Activated CD4-positive, alpha-beta T cell treated with anti-CD3 and anti-CD28 coated beads for 1 hour (primary cell): ENCODE measurements around the gene ZNF765.
"Not testable (repeated sequence)": the region's sequence is repeated elsewhere in the genome, so short reads cannot be mapped to it uniquely, and the experiment has no call there.

Experiments used
- DNase-seq: peaks from one replicate; pipeline ENCODE4 v3.0.0-alpha.2; 2020

ZNF765 gene

GRCh38 chr19:53394974-53395839 is at the start of gene ZNF765:
ZNF765 (plus strand) TSS chr19:53395149; CDS start chr19:53398016, 2,867 bp downstream.
- peak; percentile 97 for DNase-seq

- DNase-seq = no peak
Observed at GRCh38 chr19:53355739-53356138, 39.2 kb upstream of the ZNF765 start.

DNA sequence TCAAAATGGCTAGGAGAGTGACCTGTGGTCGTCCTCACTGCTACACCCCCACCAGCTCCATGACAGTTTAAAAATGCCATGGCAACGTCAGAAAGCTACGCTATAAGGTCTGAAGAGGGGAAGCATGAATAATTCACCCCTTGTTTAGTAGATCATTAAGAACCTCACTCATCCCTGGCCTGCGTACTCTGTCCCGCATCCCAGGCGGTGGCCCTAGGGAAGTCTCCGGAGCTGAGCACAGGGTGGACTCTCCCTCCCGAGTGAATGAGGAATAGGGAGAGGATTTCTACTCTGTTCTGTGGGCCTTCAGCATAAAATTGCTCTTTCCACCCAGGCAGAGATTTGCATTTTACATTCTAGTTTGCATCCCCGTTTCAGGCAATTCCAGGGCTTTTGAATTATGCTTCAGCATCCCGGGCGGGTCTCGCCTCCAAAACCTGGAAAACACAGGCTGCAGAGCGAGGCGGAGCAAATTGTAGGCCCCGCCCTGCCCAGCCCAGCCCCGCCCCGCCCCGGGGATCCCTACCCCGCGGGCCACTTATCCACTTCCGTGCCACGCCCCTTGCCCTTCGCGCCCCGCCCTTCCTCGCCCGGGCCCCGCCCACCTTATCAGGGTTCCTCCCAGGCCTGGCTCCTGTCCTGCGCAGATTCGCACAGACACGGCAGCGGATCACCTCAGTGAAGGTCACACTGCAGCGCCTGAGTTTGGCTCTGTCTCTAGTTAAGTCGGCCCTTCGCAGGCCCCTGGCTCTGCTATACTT is 36.9 kb upstream of the ZNF765 start:
- DNase-seq = no peak

GRCh38 chr19:53360056-53360455 is 34.9 kb upstream of the ZNF765 start:
- not testable (repeated sequence) for DNase-seq

DNA sequence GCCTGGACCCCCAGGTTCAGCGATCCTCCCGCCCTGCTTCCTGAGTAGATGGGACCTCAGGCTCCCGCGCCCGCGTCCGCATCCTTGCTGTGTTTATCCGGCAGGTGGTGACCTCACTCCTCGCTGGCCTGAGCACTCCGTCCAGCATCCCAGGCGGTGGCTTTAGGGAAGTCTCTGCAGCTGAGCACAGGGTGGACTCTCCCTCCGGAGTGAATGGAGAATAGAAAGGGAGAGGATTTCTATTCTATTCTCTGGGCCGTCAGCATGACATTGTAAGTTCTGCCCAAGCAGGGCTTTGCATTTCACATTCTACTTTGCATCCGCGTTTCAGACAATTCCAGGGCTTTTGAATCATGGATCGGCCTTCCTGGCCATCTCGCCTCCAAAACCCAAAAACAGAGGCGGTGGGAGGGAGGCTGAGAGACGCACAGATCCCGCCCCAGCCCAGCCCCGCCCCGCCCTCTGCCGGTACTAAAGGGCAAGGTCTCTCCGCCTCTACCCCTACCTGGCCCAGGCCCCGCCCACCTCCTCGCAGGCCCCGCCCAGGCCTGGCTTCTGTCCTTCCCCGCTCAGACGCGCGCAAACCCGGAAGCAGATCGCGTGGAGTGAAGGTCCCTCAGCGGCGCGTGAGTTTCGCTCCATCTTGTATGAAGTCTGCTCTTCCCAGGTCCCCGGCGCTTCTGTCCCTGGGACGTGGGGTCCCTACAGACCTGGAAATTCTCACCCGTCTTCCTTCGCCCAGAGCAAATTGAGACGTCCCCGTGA is 29.6 kb upstream of the ZNF765 start, which contains the start of gene ZNF525:
Gene ZNF525, plus strand, starts transcription at position 572 of the 765 bp plus-strand sequence. CDS start 6,577 bp downstream, outside the sequence.
- DNase-seq = peak; percentile 94

GRCh38 chr19:53365899-53366493 is 29.0 kb upstream of the ZNF765 start:
- no peak for DNase-seq

DNA sequence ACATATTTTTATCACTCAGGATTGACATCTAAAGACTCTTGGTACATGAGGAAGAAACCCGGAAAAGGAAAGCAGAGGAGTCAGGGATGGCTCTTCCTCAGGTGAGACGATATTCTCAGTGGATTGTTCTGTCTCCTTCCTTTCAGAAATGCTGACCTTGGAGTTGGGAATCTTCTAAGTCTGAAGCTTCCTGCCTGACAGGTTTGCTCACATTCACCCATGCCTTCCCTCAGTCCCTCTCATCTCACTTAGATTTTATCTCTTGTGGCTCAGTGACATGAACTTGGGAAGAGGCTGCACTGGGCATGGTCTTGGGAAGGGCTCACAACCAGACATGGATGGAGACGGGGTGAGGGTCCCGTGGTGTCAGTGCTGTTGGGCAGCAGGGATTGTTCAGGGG is 22.8 kb upstream of the ZNF765 start:
- DNase-seq = no peak

DNA sequence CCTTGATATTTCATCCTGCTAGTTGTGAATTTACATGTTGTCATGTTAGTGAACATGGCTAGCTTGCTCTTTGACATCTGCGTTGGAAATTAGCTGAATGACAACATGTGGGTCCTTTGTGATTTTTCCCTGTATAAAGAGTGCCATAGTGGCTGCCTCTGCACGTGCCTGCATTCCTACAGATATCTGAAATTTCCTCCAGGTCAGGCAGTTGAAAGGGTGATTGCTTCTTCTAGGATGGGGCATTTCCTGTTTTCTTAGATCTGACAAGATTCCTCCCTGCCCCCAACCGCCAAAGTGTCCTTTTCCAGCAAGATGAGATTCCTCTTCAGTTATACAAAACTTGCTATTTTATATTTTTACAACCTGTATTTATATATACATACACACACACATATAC is 20.7 kb upstream of the ZNF765 start:
- no peak for DNase-seq

DNA sequence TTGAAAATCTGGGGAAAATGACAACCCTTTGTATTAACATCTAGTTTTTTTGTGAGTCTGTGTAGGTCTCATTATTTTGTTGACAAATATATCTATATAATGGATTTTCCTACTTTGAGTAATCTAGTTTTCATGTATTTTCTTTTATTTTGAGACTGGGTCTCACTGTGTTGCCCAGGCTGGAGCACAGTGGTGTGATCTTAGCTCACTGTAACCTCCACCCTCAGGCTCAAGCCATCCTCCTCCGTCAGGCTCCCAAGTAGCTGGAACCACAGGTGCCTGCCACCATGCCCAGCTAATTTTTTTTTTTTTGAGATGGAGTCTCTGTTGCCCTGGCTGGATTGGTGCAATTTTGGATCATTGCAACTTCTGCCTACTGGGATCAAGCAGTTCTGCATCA is 20.2 kb upstream of the ZNF765 start:
- no peak for DNase-seq

DNA sequence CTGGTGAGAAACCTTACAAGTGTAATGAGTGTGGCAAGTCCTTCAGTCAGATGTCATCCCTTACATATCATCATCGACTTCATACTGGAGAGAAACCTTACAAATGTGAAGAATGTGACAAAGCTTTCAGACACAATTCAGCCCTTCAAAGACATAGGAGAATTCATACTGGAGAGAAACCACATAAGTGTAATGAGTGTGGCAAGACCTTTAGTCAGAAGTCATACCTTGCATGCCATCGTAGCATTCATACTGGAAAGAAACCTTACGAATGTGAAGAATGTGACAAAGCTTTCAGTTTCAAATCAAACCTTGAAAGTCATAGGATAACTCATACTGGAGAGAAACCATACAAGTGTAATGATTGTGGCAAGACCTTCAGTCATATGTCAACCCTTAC is 13.6 kb upstream of the ZNF765 start:
- no peak for DNase-seq

GRCh38 chr19:53388168-53388567 is 6.8 kb upstream of the ZNF765 start:
- no peak for DNase-seq

DNA sequence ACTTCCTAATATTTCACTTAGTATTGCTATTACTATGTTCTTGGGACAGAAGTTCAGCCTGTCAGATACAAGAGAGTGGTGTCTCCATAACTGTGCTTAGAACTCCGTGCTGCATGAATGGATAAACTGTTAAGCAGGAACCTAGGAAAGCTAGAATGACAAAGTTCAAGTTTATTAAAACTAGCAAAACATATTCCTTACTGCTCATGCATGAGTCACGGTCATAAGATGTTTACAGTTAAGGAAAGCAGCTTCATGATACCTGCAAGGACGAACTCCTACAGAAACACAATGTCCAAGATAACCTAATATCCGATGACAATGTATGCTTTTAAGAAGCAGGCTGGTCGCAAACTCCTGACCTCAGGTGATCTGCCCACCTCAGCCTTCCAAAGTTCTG is 6.0 kb upstream of the ZNF765 start:
- no peak for DNase-seq

- no peak for DNase-seq
Observed at GRCh38 chr19:53389571-53389970, 5.4 kb upstream of the ZNF765 start.

DNA sequence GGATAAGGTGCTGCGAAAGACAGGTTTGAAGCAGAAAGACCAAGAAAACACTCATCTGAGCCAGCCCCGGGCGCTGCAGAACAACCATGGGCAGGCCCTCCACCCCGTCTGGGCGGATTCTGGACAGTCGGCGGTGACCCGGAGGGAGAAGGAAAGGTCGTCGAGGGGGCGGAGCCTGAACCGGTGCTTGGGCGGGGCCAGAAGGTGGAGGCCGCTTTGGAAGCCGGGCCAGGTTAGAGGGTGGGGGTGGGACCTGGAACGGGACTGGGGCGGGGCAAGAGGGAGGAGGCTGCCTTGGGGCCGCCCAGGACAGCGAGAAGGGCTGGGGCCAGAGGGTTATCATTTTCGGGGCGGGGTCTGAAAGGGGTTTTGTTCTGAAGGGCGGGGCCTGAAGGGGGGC is 5.0 kb upstream of the ZNF765 start:
- DNase-seq = no peak

GRCh38 chr19:53394522-53394973 is 401 bp upstream of the ZNF765 start:
- DNase-seq = no peak

GRCh38 chr19:53395840-53396524 is 1.0 kb downstream of the ZNF765 start:
- DNase-seq = not testable (repeated sequence)

DNA sequence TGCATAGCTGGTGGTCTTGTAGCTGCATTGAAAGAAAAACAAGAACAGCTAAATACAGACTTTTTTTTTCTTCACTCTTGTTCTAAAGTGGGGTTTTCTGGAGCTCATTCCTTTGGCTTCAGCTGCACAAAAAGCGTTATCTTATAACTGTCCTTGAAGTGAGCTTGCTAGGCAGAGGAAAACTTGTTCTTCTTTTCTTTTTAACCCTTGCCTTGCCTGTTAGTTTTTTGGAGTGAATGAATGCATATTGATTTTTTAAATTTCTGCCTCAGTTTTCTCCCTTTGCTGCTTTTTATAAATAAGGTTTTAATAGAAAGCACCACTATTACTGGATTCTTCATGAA is 1.5 kb downstream of the ZNF765 start:
- no peak for DNase-seq

DNA sequence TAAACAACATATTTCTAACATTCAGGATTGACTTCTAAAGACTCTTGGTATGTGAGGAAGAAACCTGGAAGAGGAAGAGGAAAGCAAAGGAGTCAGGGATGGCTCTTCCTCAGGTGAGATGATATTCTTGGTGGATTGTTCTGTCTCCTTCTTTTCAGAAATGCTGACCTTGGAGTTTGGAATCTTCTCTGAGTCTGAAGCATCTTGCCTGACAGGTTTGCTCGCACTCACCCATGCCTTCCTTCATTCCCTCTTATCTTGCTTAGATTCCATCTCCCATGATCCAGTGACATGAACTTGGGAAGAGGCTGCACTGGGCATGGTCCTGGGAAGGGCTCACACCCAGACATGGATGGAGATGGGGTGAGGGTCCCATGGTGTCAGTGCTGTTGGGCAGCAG is 3.0 kb downstream of the ZNF765 start:
- DNase-seq = not testable (repeated sequence)

DNA sequence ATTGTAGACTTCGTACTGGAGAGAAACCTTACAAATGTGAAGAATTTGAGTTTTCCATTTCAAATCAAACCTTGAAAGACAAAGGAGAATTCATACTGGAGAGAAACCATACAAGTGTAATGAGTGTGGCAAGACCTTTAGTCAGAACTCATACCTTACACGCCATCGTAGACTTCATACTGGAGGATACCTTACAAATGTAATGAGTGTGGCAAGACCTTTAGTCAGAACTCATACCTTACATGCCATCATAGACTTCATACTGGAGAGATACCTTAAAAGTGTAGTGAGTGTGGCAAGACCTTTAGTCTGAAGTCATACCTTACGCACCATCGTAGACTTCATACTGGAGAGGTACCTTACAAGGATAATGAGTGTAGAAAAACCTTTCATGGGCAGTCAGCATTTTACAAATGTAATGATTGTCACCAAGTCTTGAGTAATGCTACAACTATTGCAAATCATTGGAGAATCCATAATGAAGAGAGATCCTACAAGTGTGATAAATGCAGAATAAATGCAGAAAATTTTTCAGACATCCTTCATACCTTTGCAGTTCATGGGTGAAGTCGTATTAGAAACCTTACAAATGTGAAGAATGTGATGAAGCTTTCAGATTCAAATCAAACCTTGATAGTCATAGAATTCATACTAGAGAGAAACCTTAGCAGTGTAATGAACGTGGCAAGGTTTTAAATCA is 14.7 kb downstream of the ZNF765 start:
- DNase-seq = no peak

DNA sequence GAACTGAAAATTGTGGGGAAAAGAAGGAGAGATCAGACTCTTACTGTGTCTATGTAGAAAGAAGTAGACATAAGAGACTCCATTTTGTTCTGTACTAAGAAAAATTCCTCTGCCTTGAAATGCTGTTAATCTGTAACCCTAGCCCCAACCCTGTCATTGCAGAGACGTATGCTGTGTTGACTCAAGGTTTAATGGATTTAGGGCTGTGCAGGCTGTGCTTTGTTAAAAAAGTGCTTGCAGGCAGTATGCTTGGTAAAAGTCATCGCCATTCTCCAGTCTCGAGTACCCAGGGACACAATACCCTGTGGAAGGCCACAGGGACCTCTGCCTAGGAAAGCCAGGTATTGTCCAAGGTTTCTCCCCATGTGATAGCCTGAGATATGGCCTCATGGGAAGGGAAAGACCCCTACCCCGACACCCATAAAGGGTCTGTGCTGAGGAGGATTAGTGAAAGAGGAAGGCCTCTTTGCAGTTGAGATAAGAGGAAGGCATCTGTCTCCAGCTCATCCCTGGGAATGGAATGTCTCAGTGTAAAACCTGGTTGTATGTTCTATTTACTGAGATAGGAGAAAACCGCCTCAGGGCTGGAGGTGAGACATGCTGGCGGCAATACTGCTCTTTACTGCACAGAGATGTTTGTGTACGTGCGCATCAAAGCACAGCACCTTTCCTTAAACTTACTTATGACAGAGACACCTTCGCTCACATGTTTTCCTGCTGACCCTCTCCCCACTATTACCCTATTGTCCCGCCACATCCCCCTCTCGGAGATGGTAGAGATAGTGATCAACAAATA is 25.8 kb downstream of the ZNF765 start:
- not testable (repeated sequence) for DNase-seq

DNA sequence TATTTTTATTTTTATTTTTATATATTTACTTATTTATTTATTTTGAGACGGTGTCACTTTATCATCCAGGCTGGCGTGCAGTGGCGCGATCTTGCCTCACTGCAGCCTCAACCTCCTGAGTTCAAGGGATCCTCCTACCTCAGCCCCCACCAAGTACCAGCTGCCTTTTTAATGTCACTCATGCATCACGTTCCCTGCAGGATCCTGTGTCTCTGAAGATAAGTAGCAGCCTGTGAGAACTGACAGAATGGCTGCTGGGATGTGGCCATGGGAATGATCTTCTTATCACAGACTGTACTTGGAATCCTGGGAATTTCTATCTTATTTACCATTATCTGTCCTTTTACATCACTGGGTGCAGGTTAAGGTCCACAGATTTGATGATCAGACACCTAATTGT is 27.6 kb downstream of the ZNF765 start:
- DNase-seq = no peak
